ENCODE measurements around the gene TMEM185A. TPM values are rescaled to one million over a fixed set of nuclear protein-coding genes. Genes with fewer than 3 reads are reported as not detected.

TMEM185A gene
- total RNA-seq, 1 donor from 2014 or later, result 31.4 TPM

Other genes starting within 250 kb of the TMEM185A start
- 46.8 and 173 TPM in 2 replicates for gene IDS, start 126.5 kb downstream of the TMEM185A start, total RNA-seq (ENCODE audit: low replicate concordance)
- gene EOLA1, start 90.8 kb downstream of the TMEM185A start, total RNA-seq (ENCODE audit: low replicate concordance), result 20.7 and 30.5 TPM in 2 replicates
- gene HSFX3, start 81.9 kb downstream of the TMEM185A start, total RNA-seq (ENCODE audit: low replicate concordance), result not detected in 2 replicates
- gene MAGEA9B, start 44.3 kb downstream of the TMEM185A start, total RNA-seq (ENCODE audit: low replicate concordance), result not detected in 2 replicates
- gene HSFX2, start 36.5 kb downstream of the TMEM185A start, total RNA-seq (ENCODE audit: low replicate concordance), result not detected in 2 replicates
- 0.17 and 0.19 TPM in 2 replicates for gene MAGEA11, start 80.3 kb upstream of the TMEM185A start, total RNA-seq (ENCODE audit: low replicate concordance)
- 1.00 and 2.4 TPM in 2 replicates for gene HSFX1, start 142.3 kb upstream of the TMEM185A start, total RNA-seq (ENCODE audit: low replicate concordance)
- gene MAGEA9, start 150.1 kb upstream of the TMEM185A start, total RNA-seq (ENCODE audit: low replicate concordance), result not detected in 2 replicates
- gene MAGEA8, start 249.4 kb upstream of the TMEM185A start, total RNA-seq (ENCODE audit: low replicate concordance), result 0.21 TPM in 1 of 2 replicates, not detected in the other